ENCODE data around the gene THAP5.
"Not testable (repeated sequence)": the region's sequence is repeated elsewhere in the genome, so short reads cannot be mapped to it uniquely, and the experiment has no call there.

THAP5 gene

GRCh38 chr7:108541478-108541877 is 28.0 kb downstream of the THAP5 start:
- no peaks in the 10 kb centered on the region for H3K4me1 ChIP-seq (ENCODE audit: insufficient read depth, low read length, severe bottlenecking)
- no peak overlapping the region for H2AFZ ChIP-seq (ENCODE audit: low read length)
- no peak overlapping the region for H3K9ac ChIP-seq (ENCODE audit: low read length)
- no peak for TF ChIP-seq CTCF (IDR thresholded peaks at IDR 0.05; ENCODE audit: low read length)
- TF ChIP-seq EZH2 (IDR thresholded peaks at IDR 0.05; ENCODE audit: borderline replicate concordance, low read length), result no peak
- H3K4me2 ChIP-seq (ENCODE audit: low read length), result no peak overlapping the region
- H3K27ac ChIP-seq (ENCODE audit: low read depth, low read length, poor library complexity, severe bottlenecking), result no peak overlapping the region
- no peaks in the 10 kb centered on the region for H3K79me2 ChIP-seq (ENCODE audit: insufficient read depth, low read length)
- H3K4me3 ChIP-seq (ENCODE audit: low read depth, low read length, poor library complexity, severe bottlenecking), result no peak overlapping the region
- no peaks in the 10 kb centered on the region for H3K36me3 ChIP-seq (ENCODE audit: insufficient read depth, low read length)
- no peaks in the 10 kb centered on the region for H3K9me2 ChIP-seq (ENCODE audit: low read depth, low read length)
- H4K20me1 ChIP-seq (ENCODE audit: insufficient read depth, low read length), result no peaks in the 10 kb centered on the region
- no peaks in the 10 kb centered on the region for H3K9me3 ChIP-seq (ENCODE audit: low read length)
- H3K27me3 ChIP-seq (ENCODE audit: insufficient read depth, low read length), result no peaks in the 10 kb centered on the region
- H3F3A ChIP-seq (ENCODE audit: insufficient read depth, low read length), result no peaks in the 10 kb centered on the region

DNA sequence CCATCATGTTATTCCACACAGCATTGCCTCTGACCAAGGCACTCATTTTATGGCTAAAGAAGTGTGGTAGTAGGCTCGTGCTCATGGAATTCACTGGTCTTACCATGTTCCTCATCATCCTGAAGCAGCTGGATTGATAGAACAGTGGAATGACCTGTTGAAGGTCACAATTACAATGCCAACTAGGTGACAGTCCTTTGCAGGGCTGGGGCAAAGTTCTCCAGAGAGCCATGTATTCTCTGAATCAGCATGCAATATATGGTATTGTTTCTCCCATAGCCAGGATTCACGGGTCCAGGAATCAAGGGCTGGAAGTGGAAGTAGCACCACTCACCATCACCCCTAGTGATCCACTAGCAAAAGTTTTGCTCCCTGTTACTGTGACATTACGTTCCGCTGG is 30.8 kb downstream of the THAP5 start:
- not testable (repeated sequence) for H3K4me2 ChIP-seq (ENCODE audit: low read length); H3K9me3 ChIP-seq (ENCODE audit: low read length); H3K9me2 ChIP-seq (ENCODE audit: low read depth, low read length); H3K27me3 ChIP-seq (ENCODE audit: insufficient read depth, low read length); H4K20me1 ChIP-seq (ENCODE audit: insufficient read depth, low read length); H3K27ac ChIP-seq (ENCODE audit: low read depth, low read length, poor library complexity, severe bottlenecking); H3F3A ChIP-seq (ENCODE audit: insufficient read depth, low read length); H3K9ac ChIP-seq (ENCODE audit: low read length); H3K79me2 ChIP-seq (ENCODE audit: insufficient read depth, low read length); H2AFZ ChIP-seq (ENCODE audit: low read length); H3K4me1 ChIP-seq (ENCODE audit: insufficient read depth, low read length, severe bottlenecking); H3K4me3 ChIP-seq (ENCODE audit: low read depth, low read length, poor library complexity, severe bottlenecking); H3K36me3 ChIP-seq (ENCODE audit: insufficient read depth, low read length)

- not testable (repeated sequence) for H3K27me3 ChIP-seq (ENCODE audit: insufficient read depth, low read length); H3K36me3 ChIP-seq (ENCODE audit: insufficient read depth, low read length); H3K27ac ChIP-seq (ENCODE audit: low read depth, low read length, poor library complexity, severe bottlenecking); H4K20me1 ChIP-seq (ENCODE audit: insufficient read depth, low read length); H3F3A ChIP-seq (ENCODE audit: insufficient read depth, low read length); H3K9me3 ChIP-seq (ENCODE audit: low read length); H3K4me1 ChIP-seq (ENCODE audit: insufficient read depth, low read length, severe bottlenecking); H3K4me3 ChIP-seq (ENCODE audit: low read depth, low read length, poor library complexity, severe bottlenecking); H2AFZ ChIP-seq (ENCODE audit: low read length); H3K79me2 ChIP-seq (ENCODE audit: insufficient read depth, low read length); H3K4me2 ChIP-seq (ENCODE audit: low read length); H3K9ac ChIP-seq (ENCODE audit: low read length); H3K9me2 ChIP-seq (ENCODE audit: low read depth, low read length)
Observed at GRCh38 chr7:108538236-108538635, 31.3 kb downstream of the THAP5 start.

DNA sequence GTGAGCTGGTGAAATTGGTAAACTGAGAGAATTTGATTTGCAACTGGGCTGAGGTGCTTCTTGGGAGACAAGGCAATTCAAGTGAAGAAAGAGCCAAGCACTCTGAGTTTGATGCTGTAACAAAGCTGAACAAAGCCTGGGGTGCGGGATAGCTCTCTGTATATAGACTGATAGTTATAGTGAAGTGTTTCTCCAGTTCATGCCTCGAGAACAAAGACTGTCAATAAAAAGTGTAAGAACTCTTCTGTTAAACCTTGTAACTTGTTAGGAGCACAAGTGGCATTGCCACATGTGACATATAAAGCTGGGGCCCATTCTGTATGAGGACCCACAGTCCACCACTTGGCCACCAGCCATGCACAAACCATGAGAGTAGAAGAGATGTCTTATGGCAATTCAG is 32.3 kb downstream of the THAP5 start:
- Histone ChIP-seq H3K9me3 (ENCODE audit: low read length) (no peaks in the 10 kb centered on the region), H3K27ac (ENCODE audit: low read depth, low read length, poor library complexity, severe bottlenecking) (no peak overlapping the region)

More for the DNA sequence above, 32.3 kb downstream of the THAP5 start:
- H3K27me3 ChIP-seq (ENCODE audit: insufficient read depth, low read length), result no peaks in the 10 kb centered on the region
- no peak overlapping the region for H3K4me3 ChIP-seq (ENCODE audit: low read depth, low read length, poor library complexity, severe bottlenecking)
- no peak overlapping the region for H2AFZ ChIP-seq (ENCODE audit: low read length)
- H3K79me2 ChIP-seq (ENCODE audit: insufficient read depth, low read length), result no peaks in the 10 kb centered on the region
- peaks cover 13% of the 10 kb centered on the region for H3K4me1 ChIP-seq (ENCODE audit: insufficient read depth, low read length, severe bottlenecking)
- TF ChIP-seq CTCF (IDR thresholded peaks at IDR 0.05; ENCODE audit: low read length) (no peak), EZH2 (IDR thresholded peaks at IDR 0.05; ENCODE audit: borderline replicate concordance, low read length) (no peak)
- no peak overlapping the region for H3K4me2 ChIP-seq (ENCODE audit: low read length)
- H4K20me1 ChIP-seq (ENCODE audit: insufficient read depth, low read length), result no peaks in the 10 kb centered on the region
- H3F3A ChIP-seq (ENCODE audit: insufficient read depth, low read length), result no peaks in the 10 kb centered on the region
- H3K9ac ChIP-seq (ENCODE audit: low read length), result no peak overlapping the region
- H3K36me3 ChIP-seq (ENCODE audit: insufficient read depth, low read length), result no peaks in the 10 kb centered on the region
- H3K9me2 ChIP-seq (ENCODE audit: low read depth, low read length), result no peaks in the 10 kb centered on the region
